ENCODE measurements around the gene PNPLA2. TPM values are rescaled to one million over a fixed set of nuclear protein-coding genes. Genes with fewer than 3 reads are reported as not detected.

PNPLA2 gene
- polyA plus RNA-seq, 3 donors, result 26.8 to 321 (median 35.0) TPM

DNA sequence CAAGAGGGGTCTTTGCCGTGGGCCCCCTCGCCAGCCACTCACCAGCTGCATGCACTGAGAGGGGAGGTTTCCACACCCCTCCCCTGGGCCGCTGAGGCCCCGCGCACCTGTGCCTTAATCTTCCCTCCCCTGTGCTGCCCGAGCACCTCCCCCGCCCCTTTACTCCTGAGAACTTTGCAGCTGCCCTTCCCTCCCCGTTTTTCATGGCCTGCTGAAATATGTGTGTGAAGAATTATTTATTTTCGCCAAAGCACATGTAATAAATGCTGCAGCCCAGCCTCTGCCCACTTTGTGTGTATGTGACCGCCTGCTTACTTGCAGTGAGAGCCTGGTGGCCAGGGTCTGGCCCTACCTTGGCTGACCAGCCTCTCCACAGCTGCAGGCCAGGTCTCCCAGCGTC, 6.2 kb downstream of the PNPLA2 start:
- intact Hi-C loops (cut with micrococcal nuclease), result no loop called here
- H3K4me3 Mint-ChIP-seq, result no peak overlapping the region
- H3K27me3 ChIP-seq (ENCODE audit: control insufficient read depth in 2 of 2, insufficient read depth in 2 of 2, low read length in 2 of 2), result peaks cover 0 to 29% of the 10 kb centered on the region in 2 donors
- WGBS (ENCODE audit: insufficient coverage), result 90% methylated on average over 4 of the region's 11 CpGs
- no peak overlapping the region for H2AFZ ChIP-seq (ENCODE audit: insufficient read depth, low read depth, low read length, poor library complexity, severe bottlenecking)
- H3K4me1 ChIP-seq (ENCODE audit: control insufficient read depth in 1 of 2, insufficient read depth in 2 of 2, low read length in 2 of 2), result peaks cover 72 to 83% of the 10 kb centered on the region in 2 donors
- peaks cover 59% of the 10 kb centered on the region for H3K4me1 Mint-ChIP-seq
- H3K9me3 Mint-ChIP-seq, result peaks cover 0 to 7% (median 1%) of the 10 kb centered on the region in 7 donors
- no peak overlapping the region for H3K4me2 ChIP-seq (replicated peaks; ENCODE audit: extremely low read depth, low read length, poor library complexity, severe bottlenecking)
- H3K9me3 ChIP-seq (replicated peaks in 1 of 2; ENCODE audit: control insufficient read depth in 1 of 2, insufficient read depth in 1 of 2, low read length in 2 of 2), result no peaks in the 10 kb centered on the region
- no peak overlapping the region for H3K27ac Mint-ChIP-seq
- peaks cover 60% of the 10 kb centered on the region for H4K20me1 ChIP-seq (ENCODE audit: insufficient read depth, low read length)
- TF ChIP-seq, protein P1, sequence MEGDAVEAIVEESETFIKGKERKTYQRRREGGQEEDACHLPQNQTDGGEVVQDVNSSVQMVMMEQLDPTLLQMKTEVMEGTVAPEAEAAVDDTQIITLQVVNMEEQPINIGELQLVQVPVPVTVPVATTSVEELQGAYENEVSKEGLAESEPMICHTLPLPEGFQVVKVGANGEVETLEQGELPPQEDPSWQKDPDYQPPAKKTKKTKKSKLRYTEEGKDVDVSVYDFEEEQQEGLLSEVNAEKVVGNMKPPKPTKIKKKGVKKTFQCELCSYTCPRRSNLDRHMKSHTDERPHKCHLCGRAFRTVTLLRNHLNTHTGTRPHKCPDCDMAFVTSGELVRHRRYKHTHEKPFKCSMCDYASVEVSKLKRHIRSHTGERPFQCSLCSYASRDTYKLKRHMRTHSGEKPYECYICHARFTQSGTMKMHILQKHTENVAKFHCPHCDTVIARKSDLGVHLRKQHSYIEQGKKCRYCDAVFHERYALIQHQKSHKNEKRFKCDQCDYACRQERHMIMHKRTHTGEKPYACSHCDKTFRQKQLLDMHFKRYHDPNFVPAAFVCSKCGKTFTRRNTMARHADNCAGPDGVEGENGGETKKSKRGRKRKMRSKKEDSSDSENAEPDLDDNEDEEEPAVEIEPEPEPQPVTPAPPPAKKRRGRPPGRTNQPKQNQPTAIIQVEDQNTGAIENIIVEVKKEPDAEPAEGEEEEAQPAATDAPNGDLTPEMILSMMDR (IDR thresholded peaks at IDR 0.05), result no peak
- peaks cover 30 to 34% (median 32%) of the 10 kb centered on the region in 3 donors for H3K27me3 Mint-ChIP-seq (ENCODE audit: low read depth in 3 of 3)
- H3K27ac ChIP-seq (ENCODE audit: low read depth in 1 of 2, low read length in 2 of 2), result no peak overlapping the region
- peaks cover 34 to 44% of the 10 kb centered on the region in 2 donors for H3K36me3 Mint-ChIP-seq
- no peak for DNase-seq
- peaks cover 21 to 32% of the 10 kb centered on the region in 2 donors for H3K36me3 ChIP-seq (replicated peaks in 1 of 2; ENCODE audit: control insufficient read depth in 1 of 2, insufficient read depth in 2 of 2, low read length in 2 of 2)
- peaks cover 45% of the 10 kb centered on the region for H3K79me2 ChIP-seq (ENCODE audit: insufficient read depth, low read length)
- H3K9ac ChIP-seq (ENCODE audit: insufficient read depth, low read length, poor library complexity, severe bottlenecking), result no peak overlapping the region
- H3K4me3 ChIP-seq (replicated peaks in 1 of 3; ENCODE audit: low read depth in 2 of 3, low read length in 3 of 3), result no peak overlapping the region

DNA sequence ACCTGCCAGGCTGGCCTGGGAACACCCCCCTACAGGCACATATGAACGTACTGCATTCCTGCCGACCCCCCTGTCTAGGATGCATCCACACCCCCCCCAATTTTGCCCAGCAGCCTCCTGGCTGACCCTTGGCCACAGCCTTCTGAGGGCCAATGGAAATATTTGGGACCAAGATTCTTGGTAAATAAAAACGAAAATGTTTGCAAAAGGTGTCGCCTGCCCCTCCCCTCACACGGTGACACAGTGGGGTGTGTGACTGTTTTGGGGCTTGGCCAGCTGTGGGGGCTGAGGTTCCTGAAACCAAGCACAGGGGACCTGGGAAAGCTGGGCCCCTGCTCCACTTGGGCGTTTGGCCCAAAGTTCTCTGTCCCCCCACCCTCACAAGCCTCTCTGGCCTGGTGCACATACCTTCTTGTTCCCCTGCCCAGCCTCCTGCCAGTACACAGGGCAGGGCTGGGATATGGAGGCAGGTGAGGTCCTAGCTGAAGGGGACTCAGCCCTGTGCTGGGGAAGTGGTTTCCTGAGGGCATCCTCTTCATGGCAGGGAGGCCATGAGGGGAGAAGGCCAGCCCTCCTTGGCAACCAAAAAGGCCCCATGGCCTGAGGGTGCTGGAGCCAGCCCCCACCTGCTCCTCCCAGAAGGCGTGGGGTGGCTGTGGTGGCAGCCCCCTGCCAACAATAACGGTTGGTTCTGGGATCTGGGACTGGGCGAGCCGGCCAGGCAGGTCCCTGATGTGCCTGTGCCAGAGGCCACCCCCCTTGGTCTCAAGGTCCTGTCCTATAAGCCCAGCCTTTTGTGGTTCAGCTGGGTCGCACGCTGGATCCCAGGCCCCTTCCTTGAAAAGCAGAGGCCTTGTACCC, 6.9 kb downstream of the PNPLA2 start:
- intact Hi-C loops (cut with micrococcal nuclease), result no loop called here
- H3K27ac Mint-ChIP-seq, result no peak overlapping the region
- no peak for DNase-seq
- TF ChIP-seq, protein P1 (IDR thresholded peaks at IDR 0.05), result no peak
- 85% methylated on average over 4 of the region's 12 CpGs for WGBS (ENCODE audit: insufficient coverage)
- no peak overlapping the region for H3K4me3 Mint-ChIP-seq
- no peak overlapping the region for H3K27ac ChIP-seq (ENCODE audit: low read depth in 1 of 2, low read length in 2 of 2)
- H3K36me3 Mint-ChIP-seq, result peaks cover 34 to 44% of the 10 kb centered on the region in 2 donors
- peaks cover 21 to 32% of the 10 kb centered on the region in 2 donors for H3K36me3 ChIP-seq (replicated peaks in 1 of 2; ENCODE audit: control insufficient read depth in 1 of 2, insufficient read depth in 2 of 2, low read length in 2 of 2)
- no peaks in the 10 kb centered on the region for H3K9me3 ChIP-seq (replicated peaks in 1 of 2; ENCODE audit: control insufficient read depth in 1 of 2, insufficient read depth in 1 of 2, low read length in 2 of 2)
- H3K9me3 Mint-ChIP-seq, result peaks cover 0 to 7% (median 1%) of the 10 kb centered on the region in 7 donors
- H3K4me1 Mint-ChIP-seq, result peaks cover 65% of the 10 kb centered on the region
- no peak overlapping the region for H3K9ac ChIP-seq (ENCODE audit: insufficient read depth, low read length, poor library complexity, severe bottlenecking)
- no peak overlapping the region for H2AFZ ChIP-seq (ENCODE audit: insufficient read depth, low read depth, low read length, poor library complexity, severe bottlenecking)
- peaks cover 58% of the 10 kb centered on the region for H4K20me1 ChIP-seq (ENCODE audit: insufficient read depth, low read length)
- peaks cover 75 to 84% of the 10 kb centered on the region in 2 donors for H3K4me1 ChIP-seq (ENCODE audit: control insufficient read depth in 1 of 2, insufficient read depth in 2 of 2, low read length in 2 of 2)
- no peak overlapping the region for H3K4me2 ChIP-seq (replicated peaks; ENCODE audit: extremely low read depth, low read length, poor library complexity, severe bottlenecking)
- peaks cover 2 to 36% of the 10 kb centered on the region in 2 donors for H3K27me3 ChIP-seq (ENCODE audit: control insufficient read depth in 2 of 2, insufficient read depth in 2 of 2, low read length in 2 of 2)
- H3K4me3 ChIP-seq (replicated peaks in 1 of 3; ENCODE audit: low read depth in 2 of 3, low read length in 3 of 3), result no peak overlapping the region
- peaks cover 35 to 40% (median 39%) of the 10 kb centered on the region in 3 donors for H3K27me3 Mint-ChIP-seq (ENCODE audit: low read depth in 3 of 3)
- H3K79me2 ChIP-seq (ENCODE audit: insufficient read depth, low read length), result peaks cover 38% of the 10 kb centered on the region
